Thyroid gland (tissue), 4 donors: ENCODE measurements around the gene ECHS1.

Source experiments
- POLR2A ChIP-seq, 2 donors: fragments of 450-650 bp; IDR thresholded peaks; one replicate each; pipeline ENCODE4 v1.6.1; 2017; ENCODE audit warnings: antibody characterized with exemption in 2 of 2, mild to moderate bottlenecking in 2 of 2, moderate library complexity in 1 of 2
- TF ChIP-seq, protein P1 (sequence below), 6 experiments: fragments of 200-600 bp in 3 of 6; fragments of 450-650 bp in 3 of 6; sonication (generic) in 3 of 6; IDR thresholded peaks; one replicate each; pipeline ENCODE4 v1.5.1; 2016 to 2019; ENCODE audit warnings: antibody characterized with exemption in 6 of 6, mild to moderate bottlenecking in 2 of 6, inconsistent platforms in 1 of 6, moderate library complexity in 1 of 6

DNA sequence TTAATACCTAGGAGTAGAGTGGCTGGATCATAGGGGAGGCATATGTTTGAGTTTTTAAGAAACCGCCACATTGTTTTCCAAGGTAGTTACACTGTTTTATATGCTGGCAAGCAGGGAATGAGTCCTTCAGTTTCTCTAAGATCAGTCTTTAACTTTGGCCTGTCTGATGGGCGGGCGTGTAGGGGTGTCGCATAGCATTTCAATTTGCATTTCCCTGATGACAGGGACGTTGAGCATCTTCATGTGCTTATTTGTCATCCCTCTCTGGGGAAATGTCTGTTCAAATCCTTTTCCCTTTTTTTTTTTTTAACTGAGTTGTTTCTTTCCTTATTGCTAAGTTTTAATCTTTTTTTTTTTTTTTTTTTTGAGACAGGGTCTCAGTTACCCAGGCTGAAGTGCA, 30.6 kb upstream of the ECHS1 start:
- TF ChIP-seq, protein P1, sequence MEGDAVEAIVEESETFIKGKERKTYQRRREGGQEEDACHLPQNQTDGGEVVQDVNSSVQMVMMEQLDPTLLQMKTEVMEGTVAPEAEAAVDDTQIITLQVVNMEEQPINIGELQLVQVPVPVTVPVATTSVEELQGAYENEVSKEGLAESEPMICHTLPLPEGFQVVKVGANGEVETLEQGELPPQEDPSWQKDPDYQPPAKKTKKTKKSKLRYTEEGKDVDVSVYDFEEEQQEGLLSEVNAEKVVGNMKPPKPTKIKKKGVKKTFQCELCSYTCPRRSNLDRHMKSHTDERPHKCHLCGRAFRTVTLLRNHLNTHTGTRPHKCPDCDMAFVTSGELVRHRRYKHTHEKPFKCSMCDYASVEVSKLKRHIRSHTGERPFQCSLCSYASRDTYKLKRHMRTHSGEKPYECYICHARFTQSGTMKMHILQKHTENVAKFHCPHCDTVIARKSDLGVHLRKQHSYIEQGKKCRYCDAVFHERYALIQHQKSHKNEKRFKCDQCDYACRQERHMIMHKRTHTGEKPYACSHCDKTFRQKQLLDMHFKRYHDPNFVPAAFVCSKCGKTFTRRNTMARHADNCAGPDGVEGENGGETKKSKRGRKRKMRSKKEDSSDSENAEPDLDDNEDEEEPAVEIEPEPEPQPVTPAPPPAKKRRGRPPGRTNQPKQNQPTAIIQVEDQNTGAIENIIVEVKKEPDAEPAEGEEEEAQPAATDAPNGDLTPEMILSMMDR (IDR thresholded peaks at IDR 0.05) = no peak
- TF ChIP-seq POLR2A (IDR thresholded peaks at IDR 0.05) = no peak
